NOMO-1 treated with dmso at 0.1 percent for 144 hours (cell line): ENCODE results near the gene MATK.
"Not testable (repeated sequence)": the region's sequence is repeated elsewhere in the genome, so short reads cannot be mapped to it uniquely, and the experiment has no call there.

Experiments
- DNase-seq: peaks from one replicate; lab custom pipeline; 2025; ENCODE audit not compliant: unreplicated experiment; lab: John Stamatoyannopoulos, UW

Gene MATK

GRCh38 chr19:3816566-3817218 is 30.5 kb upstream of the MATK start:
- no peak for DNase-seq

- DNase-seq: not testable (repeated sequence)
Measured at GRCh38 chr19:3816148-3816547, 30.0 kb upstream of the MATK start.

- DNase-seq: no peak
Measured at GRCh38 chr19:3814648-3815047, 28.5 kb upstream of the MATK start.

DNA sequence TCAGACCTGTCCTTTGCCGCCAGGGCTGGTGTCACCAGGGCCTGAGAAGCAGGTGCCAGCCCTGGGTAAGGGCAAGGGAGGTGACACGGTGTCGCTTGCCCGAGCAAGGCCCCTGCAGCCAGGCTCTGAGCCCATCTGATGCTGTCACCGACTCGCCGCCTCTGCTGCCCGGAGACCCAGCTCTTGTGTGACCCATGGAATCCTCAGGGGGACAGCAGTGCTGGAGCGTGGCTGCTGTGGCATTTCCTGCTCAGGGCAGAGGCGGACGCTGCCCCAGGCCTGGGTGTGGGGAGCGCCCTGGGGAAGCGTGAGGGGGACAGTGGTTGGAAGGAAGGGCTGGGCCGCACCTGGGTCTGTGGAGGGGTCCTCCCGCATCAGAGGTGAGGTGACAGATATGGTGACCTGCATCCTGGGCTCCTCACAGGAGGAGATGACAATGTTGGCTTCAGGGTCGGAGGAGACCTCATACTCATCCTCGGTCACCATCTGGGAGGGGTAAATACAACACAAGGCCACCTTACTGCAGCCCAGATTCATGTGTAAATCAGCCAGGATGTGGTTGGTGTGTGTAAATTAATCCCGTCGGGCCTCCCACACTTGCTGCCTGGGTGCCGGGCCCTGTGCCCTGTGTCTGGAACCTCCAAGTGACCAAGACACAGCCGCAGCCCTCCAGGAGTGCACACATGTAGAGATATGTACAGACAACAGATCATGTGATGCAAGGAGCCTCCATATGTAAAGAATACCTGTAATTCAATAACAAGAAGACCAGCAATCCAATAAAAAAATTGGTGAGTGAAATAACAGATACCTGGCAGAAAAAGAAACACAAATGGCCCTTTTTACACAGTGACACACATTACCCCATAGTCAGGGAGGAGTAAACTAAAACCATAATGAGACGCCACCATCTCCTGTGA is 27.6 kb upstream of the MATK start:
- DNase-seq: no peak

GRCh38 chr19:3810708-3811355 is 24.7 kb upstream of the MATK start:
- no peak for DNase-seq

DNA sequence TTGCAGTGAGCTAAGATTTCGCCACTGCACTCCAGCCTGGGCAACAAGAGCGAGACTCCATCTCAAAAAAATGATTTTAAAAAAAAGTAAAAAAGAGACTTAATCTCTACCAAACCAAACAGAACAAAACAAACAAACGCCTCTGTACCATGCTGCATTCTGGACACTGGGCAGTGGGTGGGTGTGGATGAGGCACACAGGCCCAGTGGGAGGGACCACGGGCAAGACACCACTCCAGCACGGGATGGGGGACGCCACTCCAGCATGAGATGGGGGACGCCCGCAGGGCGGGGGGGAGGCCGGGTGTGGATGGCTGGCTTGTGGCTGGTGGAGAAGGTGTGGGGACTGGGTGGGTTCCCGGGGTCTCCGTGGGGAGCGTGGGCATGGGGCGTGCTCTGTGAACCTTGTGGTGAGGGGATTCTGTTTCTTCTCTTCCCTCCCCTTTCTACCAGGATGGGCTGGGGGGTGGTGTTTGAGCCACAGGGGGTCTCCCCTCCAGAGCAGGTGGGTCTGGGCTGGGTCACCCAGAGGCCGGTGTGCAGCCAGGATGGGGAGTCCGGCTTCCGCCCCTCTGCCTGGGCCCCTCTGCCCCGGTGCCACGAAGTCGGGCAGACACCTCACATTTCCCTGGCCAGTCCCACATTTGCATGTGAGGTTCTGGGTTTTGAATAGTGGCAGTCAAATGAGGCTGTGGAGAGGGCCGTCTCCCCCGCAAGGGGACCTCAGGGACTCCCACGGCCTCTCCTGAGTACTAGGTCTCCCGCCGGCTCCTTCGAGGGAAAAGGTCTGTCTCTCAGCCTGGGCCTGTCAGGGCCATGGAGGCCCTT is 23.9 kb upstream of the MATK start:
- no peak for DNase-seq

- DNase-seq: no peak
Measured at GRCh38 chr19:3808420-3809143, 22.4 kb upstream of the MATK start.

GRCh38 chr19:3807574-3808354 is 21.6 kb upstream of the MATK start:
- DNase-seq: no peak

- no peak for DNase-seq
Measured at GRCh38 chr19:3807131-3807480, 20.9 kb upstream of the MATK start.

DNA sequence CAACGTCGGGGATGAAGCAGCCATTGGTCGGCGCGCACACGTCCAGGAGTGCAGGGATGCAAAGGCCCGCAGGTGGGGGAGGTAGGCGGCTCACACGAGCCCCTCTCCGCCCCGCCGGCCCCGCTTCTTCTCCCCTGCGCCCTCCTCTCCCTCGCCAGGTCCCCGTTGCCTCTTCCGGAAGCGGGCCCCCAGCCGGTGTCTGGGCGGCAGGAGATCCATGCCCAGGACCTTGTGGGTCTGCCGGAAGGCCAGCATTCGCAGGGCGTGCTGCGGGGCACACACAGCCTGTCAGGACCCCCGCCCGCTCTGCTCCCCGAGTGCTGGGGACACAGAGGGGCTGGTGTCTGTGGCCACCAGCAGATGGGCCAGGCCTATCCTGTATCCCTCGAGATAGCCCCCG is 19.7 kb upstream of the MATK start:
- no peak for DNase-seq

- no peak for DNase-seq
Measured at GRCh38 chr19:3804429-3804828, 18.2 kb upstream of the MATK start.

DNA sequence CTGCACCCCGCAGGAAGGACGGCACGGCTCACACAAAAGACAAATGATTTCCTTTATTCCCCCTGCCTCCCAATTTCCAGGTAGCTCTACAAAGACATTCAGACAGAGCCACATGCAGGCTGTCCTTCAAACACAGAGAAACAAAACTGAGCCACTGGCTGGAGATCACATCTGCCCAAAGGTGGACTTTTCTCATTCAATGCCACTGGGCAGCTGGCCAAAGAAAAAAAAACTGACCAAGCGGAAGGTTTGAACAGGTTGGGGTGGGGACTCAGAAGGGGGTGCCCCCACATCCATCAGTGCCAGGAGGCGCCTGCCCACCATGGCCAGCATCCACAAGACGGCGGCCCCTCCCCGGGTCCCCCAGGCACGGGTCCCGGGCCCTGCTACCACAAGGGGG is 17.8 kb upstream of the MATK start:
- no peak for DNase-seq

GRCh38 chr19:3803114-3803888 is 17.1 kb upstream of the MATK start:
- DNase-seq: no peak

DNA sequence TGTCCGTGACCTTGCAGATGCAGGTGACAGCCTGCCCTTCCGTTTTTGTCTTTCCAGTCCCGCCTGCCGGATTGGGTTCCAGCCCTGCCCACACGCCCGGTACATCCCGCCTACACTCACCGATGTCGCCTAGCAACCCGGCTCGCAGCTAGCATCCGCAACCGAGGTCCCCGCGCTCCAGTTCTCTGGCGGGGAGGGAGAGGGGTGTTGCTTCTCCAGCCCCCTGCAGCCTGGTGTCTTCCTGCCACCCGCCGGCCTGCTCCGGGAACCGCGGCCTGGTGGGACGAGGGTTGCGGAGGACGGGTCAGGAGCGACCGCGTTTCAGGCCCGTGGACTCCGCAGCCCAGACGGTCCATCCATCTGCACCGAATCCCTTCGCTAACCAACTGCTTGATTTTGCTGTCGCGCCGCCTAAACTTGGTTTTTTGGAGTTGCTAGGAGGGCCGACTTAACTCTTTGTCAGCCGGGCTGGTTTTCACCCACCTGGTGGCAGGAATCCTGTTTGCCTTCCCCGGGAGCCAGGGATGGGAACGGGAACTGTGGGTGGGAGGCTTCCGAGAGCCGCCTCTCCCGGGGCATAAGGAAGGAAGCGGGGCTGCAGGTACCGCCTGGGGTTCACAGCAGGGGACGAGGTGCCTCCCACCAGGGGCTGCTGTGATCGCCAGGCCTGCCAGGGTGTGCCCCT is 15.4 kb upstream of the MATK start:
- no peak for DNase-seq

GRCh38 chr19:3800996-3801395 is 14.8 kb upstream of the MATK start:
- no peak for DNase-seq

DNA sequence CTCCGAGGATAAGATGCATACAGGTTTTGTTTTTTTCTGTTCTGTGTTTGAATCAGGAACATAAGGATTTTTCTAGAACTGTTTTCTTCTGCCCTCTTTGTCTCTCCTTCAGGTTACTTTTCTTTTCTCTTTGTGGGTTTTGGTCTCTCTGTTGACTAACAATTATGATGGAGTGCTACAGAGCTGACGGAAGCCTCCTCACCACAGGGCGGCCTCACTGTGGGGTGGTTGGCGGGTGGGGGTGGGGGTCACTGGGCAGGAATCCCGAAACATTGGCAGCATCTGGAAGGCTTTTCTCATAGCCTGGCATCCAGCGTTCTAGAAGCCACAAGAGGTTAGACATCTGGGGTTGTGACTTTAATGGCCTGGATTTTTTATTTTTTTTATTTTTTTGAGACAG is 12.0 kb upstream of the MATK start:
- no peak for DNase-seq

DNA sequence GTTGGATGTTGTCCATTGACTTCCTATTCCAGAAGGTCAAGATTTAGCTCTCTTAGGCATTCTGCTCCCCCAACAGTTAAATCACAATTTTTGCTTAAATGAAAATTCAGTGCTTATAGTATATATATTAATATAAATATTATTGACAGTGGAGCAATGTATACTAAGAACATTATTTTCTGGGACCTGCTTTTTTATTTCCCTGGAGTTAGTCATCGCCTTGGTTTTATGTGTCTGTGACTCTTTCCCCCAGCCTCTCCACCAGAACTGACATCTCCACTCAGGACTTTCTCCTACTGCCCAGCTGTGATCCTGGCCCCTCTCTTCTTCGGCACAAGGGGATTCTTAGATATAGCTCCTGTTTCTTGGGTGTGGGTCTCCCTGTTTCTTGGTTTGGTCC is 10.2 kb upstream of the MATK start:
- no peak for DNase-seq

DNA sequence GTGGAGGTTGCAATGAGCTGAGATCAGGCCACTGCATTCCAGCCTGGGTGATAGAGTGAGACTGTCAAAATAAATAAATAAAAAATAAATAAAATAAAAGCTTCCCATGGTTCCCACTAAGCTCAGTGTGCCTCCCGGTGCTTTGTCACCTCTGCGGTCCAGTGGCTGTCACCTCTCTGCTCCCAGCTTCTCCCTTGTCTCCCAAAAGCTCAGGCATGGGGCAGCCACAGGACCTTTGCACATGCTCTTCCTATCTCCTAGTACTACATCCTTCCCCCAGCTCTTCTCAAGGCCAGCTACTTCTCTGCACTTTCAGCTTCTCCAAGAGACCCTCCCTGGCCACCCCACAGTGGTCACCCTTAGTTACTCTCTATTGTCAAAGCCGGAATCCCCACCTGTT is 7.6 kb upstream of the MATK start:
- DNase-seq: no peak
